GM23338 (cell line): Measurements from ENCODE around the gene COL4A1. TPM values are rescaled to one million over a fixed set of nuclear protein-coding genes. Genes with fewer than 3 reads are reported as not detected.

ENCODE experiments used
- ATAC-seq: fragments of 200-7000 bp; cut with Tn5 transposase; 3 replicates; pipeline ENCODE4 v1.9.1; 2020
- DNase-seq: peaks from one replicate; pipeline ENCODE4 v3.0.0-alpha.2; 2015; ENCODE audit warnings: low spot score
- H2AFZ ChIP-seq: fragments of 200-600 bp; sonication (generic); 2 replicates; pipeline ENCODE4 v1.8.0; 2016; ENCODE audit warnings: antibody characterized with exemption, mild to moderate bottlenecking, moderate library complexity
- H3F3A ChIP-seq: fragments of 200-600 bp; sonication (generic); replicated peaks from 2 replicates; pipeline ENCODE4 v1.8.0; 2017; ENCODE audit warnings: antibody characterized with exemption, mixed run types, low read depth
- H3K27ac ChIP-seq: fragments of 200-600 bp; sonication (generic); 2 replicates; pipeline ENCODE4 v1.6.1; 2016; ENCODE audit warnings: low read depth
- H3K27me3 ChIP-seq: fragments of 200-600 bp; sonication (generic); 2 replicates; pipeline ENCODE4 v1.8.0; 2016; ENCODE audit warnings: mild to moderate bottlenecking, mixed run types, moderate library complexity; ENCODE audit not compliant: insufficient read depth
- H3K36me3 ChIP-seq: fragments of 200-600 bp; sonication (generic); 2 replicates; pipeline ENCODE4 v1.8.0; 2016; ENCODE audit warnings: mild to moderate bottlenecking; ENCODE audit not compliant: insufficient read depth
- H3K4me1 ChIP-seq: fragments of 200-600 bp; sonication (generic); 2 replicates; pipeline ENCODE4 v1.8.0; 2016; ENCODE audit warnings: mild to moderate bottlenecking, moderate library complexity; ENCODE audit not compliant: insufficient read depth
- H3K4me2 ChIP-seq: fragments of 200-600 bp; sonication (generic); 2 replicates; pipeline ENCODE4 v1.7.1; 2017; ENCODE audit warnings: mixed run types
- H3K4me3 ChIP-seq: fragments of 200-600 bp; sonication (generic); 2 replicates; pipeline ENCODE4 v1.6.1; 2016; ENCODE audit warnings: mixed run types
- H3K79me2 ChIP-seq: fragments of 200-600 bp; sonication (generic); replicated peaks from 2 replicates; pipeline ENCODE4 v1.8.0; 2017; ENCODE audit warnings: mild to moderate bottlenecking; ENCODE audit not compliant: insufficient read depth
- H3K9me2 ChIP-seq: fragments of 200-600 bp; sonication (generic); 2 replicates; pipeline ENCODE4 v1.8.0; 2017; ENCODE audit not compliant: insufficient read depth
- H4K20me1 ChIP-seq: fragments of 200-600 bp; sonication (generic); replicated peaks from 2 replicates; pipeline ENCODE4 v1.8.0; 2017; ENCODE audit warnings: mild to moderate bottlenecking; ENCODE audit not compliant: insufficient read depth
- H3K27ac Mint-ChIP-seq: 2 replicates; pipeline ENCODE4 v1.8.0; 2020; ENCODE audit warnings: inconsistent platforms, mild to moderate bottlenecking, moderate library complexity, mixed read lengths
- H3K27me3 Mint-ChIP-seq: 3 replicates; pipeline ENCODE4 v1.8.0; 2022; ENCODE audit warnings: low read depth, mild to moderate bottlenecking, moderate library complexity, mixed read lengths, inconsistent platforms; ENCODE audit not compliant: insufficient read depth, poor library complexity
- H3K36me3 Mint-ChIP-seq: 3 replicates; pipeline ENCODE4 v1.8.0; 2021; ENCODE audit warnings: low read depth, mild to moderate bottlenecking, inconsistent platforms, moderate library complexity, mixed read lengths
- H3K4me1 Mint-ChIP-seq: 3 replicates; pipeline ENCODE4 v1.8.0; 2020; ENCODE audit warnings: mild to moderate bottlenecking, inconsistent platforms, mixed read lengths
- H3K4me3 Mint-ChIP-seq: 3 replicates; pipeline ENCODE4 v1.8.0; 2021; ENCODE audit warnings: moderate library complexity, mild to moderate bottlenecking, inconsistent platforms, mixed read lengths
- H3K9me3 Mint-ChIP-seq: 3 replicates; pipeline ENCODE4 v1.8.0; 2020; ENCODE audit warnings: moderate library complexity, mild to moderate bottlenecking, inconsistent platforms, mixed read lengths
- CREB1 ChIP-seq: fragments of 250-450 bp; sonication (Bioruptor Pico); IDR thresholded peaks from 2 replicates; pipeline ENCODE4 v1.5.0; 2020; ENCODE audit warnings: low read depth, mild to moderate bottlenecking, moderate library complexity
- EZH2 ChIP-seq: fragments of 200-600 bp; sonication (generic); IDR thresholded peaks from one replicate; pipeline ENCODE4 v1.8.0; 2017; ENCODE audit warnings: antibody characterized with exemption, mild to moderate bottlenecking, low read depth; ENCODE audit not compliant: unreplicated experiment
- EZH2phosphoT487 ChIP-seq: fragments of 200-600 bp; sonication (generic); IDR thresholded peaks from one replicate; pipeline ENCODE4 v1.8.1; 2018; ENCODE audit warnings: antibody characterized with exemption; ENCODE audit not compliant: unreplicated experiment
- JUNB ChIP-seq: IDR thresholded peaks from one replicate; pipeline ENCODE4 v1.6.1; 2016; ENCODE audit warnings: antibody characterized with exemption; ENCODE audit not compliant: unreplicated experiment
- NANOG ChIP-seq: IDR thresholded peaks from 2 replicates; pipeline ENCODE4 v1.6.1; 2016; ENCODE audit warnings: antibody characterized with exemption, borderline replicate concordance
- POLR2AphosphoS5 ChIP-seq: IDR thresholded peaks from 2 replicates; pipeline ENCODE4 v1.6.1; 2016; ENCODE audit warnings: antibody characterized with exemption, low read depth
- STAT1 ChIP-seq: IDR thresholded peaks from one replicate; pipeline ENCODE4 v1.6.1; 2016; ENCODE audit warnings: antibody characterized with exemption; ENCODE audit not compliant: unreplicated experiment
- ZNF114 ChIP-seq: fragments of 250-450 bp; sonication (Bioruptor Pico); IDR thresholded peaks from 2 replicates; pipeline ENCODE4 v1.5.0; 2020; ENCODE audit warnings: mild to moderate bottlenecking, moderate library complexity
- ZNF331 ChIP-seq: fragments of 250-450 bp; sonication (Bioruptor Pico); IDR thresholded peaks from 2 replicates; pipeline ENCODE4 v1.5.0; 2020; ENCODE audit warnings: low read depth, mild to moderate bottlenecking, moderate library complexity
- polyA plus RNA-seq: library from polyadenylated mRNA; unstranded; fragments of >200 nt; fragmentation: Nextera tagmentation; extraction: Ambion mirVana; gene quantifications from 2 replicates; pipeline ENCODE4 v1.2.1, GENCODE V29; 2016
- total RNA-seq: library from RNA; depleted of rRNA; stranded (reverse); fragments of >200 nt; shearing (Covaris generic); gene quantifications from 2 replicates; pipeline ENCODE4 v1.2.3, GENCODE V29; 2014
- TF ChIP-seq, protein P1 (sequence below): IDR thresholded peaks from one replicate; pipeline ENCODE4 v1.6.1; 2018; ENCODE audit warnings: antibody characterized with exemption; ENCODE audit not compliant: unreplicated experiment
- TF ChIP-seq, protein P2 (sequence below): fragments of 250-450 bp; sonication (Bioruptor Pico); IDR thresholded peaks from 2 replicates; pipeline ENCODE4 v1.5.0; 2020; ENCODE audit warnings: mild to moderate bottlenecking, moderate library complexity
- TF ChIP-seq, protein P3 (sequence below), 2 experiments: fragments of 200-600 bp in 1 of 2; sonication (generic) in 1 of 2; conservative IDR thresholded peaks; 2 replicates each; pipeline versions ENCODE4 v1.5.1 to v1.6.1; 2016 to 2017; ENCODE audit warnings: antibody characterized with exemption in 2 of 2, low read depth in 2 of 2, mild to moderate bottlenecking in 2 of 2, moderate library complexity in 1 of 2
- TF ChIP-seq, protein P4 (sequence below): IDR thresholded peaks from 2 replicates; pipeline ENCODE4 v1.6.1; 2016; ENCODE audit warnings: antibody characterized with exemption

The COL4A1 gene
- total and polyA plus RNA-seq, 2 experiments from 2014 or later: 39.1 to 110 TPM

DNA sequence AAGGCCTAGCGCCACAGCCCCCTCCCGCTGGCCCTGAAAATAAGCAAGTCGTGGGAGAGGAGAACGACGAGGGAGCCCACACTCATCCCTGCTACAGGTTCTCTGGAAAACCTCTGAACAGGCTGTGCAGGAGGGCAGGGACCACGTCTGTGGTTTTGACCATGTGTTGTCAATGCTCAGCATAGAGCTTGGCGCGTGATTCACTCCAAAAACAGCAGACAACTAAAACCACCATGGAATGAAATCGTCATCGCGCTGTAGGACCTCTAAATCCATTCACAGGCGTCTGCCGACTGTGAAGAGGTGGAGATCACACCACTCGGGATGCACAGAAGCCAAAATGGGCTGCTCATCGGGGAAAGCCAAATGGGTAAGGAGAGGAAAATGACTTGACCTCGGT, 121.3 kb downstream of the COL4A1 start:
- Histone ChIP-seq H3F3A (no peaks in the 10 kb centered on the region), H3K79me2 (no peaks in the 10 kb centered on the region), H3K27me3 (no peaks in the 10 kb centered on the region), H3K27ac (no peak overlapping the region), H3K9me2 (no peaks in the 10 kb centered on the region), H2AFZ (no peak overlapping the region), H3K4me3 (no peak overlapping the region), H3K36me3 (no peaks in the 10 kb centered on the region; the same call in 1 of the 2 replicates), H3K4me1 (no peaks in the 10 kb centered on the region), H3K4me2 (no peak overlapping the region), H4K20me1 (no peaks in the 10 kb centered on the region; the same call in 1 of the 2 replicates)
- Mint-ChIP-seq H3K9me3 (no peaks in the 10 kb centered on the region; the same call in 2 of the 3 replicates), H3K4me1 (peaks cover 6% of the 10 kb centered on the region), H3K36me3 (peaks cover 27% of the 10 kb centered on the region), H3K27me3 (peaks cover 11% of the 10 kb centered on the region), H3K27ac (no peak overlapping the region), H3K4me3 (no peak overlapping the region)
- ATAC-seq: no peak
- no peak for DNase-seq
- TF ChIP-seq, protein P1, sequence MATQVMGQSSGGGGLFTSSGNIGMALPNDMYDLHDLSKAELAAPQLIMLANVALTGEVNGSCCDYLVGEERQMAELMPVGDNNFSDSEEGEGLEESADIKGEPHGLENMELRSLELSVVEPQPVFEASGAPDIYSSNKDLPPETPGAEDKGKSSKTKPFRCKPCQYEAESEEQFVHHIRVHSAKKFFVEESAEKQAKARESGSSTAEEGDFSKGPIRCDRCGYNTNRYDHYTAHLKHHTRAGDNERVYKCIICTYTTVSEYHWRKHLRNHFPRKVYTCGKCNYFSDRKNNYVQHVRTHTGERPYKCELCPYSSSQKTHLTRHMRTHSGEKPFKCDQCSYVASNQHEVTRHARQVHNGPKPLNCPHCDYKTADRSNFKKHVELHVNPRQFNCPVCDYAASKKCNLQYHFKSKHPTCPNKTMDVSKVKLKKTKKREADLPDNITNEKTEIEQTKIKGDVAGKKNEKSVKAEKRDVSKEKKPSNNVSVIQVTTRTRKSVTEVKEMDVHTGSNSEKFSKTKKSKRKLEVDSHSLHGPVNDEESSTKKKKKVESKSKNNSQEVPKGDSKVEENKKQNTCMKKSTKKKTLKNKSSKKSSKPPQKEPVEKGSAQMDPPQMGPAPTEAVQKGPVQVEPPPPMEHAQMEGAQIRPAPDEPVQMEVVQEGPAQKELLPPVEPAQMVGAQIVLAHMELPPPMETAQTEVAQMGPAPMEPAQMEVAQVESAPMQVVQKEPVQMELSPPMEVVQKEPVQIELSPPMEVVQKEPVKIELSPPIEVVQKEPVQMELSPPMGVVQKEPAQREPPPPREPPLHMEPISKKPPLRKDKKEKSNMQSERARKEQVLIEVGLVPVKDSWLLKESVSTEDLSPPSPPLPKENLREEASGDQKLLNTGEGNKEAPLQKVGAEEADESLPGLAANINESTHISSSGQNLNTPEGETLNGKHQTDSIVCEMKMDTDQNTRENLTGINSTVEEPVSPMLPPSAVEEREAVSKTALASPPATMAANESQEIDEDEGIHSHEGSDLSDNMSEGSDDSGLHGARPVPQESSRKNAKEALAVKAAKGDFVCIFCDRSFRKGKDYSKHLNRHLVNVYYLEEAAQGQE: no peak
- TF ChIP-seq, protein P2, sequence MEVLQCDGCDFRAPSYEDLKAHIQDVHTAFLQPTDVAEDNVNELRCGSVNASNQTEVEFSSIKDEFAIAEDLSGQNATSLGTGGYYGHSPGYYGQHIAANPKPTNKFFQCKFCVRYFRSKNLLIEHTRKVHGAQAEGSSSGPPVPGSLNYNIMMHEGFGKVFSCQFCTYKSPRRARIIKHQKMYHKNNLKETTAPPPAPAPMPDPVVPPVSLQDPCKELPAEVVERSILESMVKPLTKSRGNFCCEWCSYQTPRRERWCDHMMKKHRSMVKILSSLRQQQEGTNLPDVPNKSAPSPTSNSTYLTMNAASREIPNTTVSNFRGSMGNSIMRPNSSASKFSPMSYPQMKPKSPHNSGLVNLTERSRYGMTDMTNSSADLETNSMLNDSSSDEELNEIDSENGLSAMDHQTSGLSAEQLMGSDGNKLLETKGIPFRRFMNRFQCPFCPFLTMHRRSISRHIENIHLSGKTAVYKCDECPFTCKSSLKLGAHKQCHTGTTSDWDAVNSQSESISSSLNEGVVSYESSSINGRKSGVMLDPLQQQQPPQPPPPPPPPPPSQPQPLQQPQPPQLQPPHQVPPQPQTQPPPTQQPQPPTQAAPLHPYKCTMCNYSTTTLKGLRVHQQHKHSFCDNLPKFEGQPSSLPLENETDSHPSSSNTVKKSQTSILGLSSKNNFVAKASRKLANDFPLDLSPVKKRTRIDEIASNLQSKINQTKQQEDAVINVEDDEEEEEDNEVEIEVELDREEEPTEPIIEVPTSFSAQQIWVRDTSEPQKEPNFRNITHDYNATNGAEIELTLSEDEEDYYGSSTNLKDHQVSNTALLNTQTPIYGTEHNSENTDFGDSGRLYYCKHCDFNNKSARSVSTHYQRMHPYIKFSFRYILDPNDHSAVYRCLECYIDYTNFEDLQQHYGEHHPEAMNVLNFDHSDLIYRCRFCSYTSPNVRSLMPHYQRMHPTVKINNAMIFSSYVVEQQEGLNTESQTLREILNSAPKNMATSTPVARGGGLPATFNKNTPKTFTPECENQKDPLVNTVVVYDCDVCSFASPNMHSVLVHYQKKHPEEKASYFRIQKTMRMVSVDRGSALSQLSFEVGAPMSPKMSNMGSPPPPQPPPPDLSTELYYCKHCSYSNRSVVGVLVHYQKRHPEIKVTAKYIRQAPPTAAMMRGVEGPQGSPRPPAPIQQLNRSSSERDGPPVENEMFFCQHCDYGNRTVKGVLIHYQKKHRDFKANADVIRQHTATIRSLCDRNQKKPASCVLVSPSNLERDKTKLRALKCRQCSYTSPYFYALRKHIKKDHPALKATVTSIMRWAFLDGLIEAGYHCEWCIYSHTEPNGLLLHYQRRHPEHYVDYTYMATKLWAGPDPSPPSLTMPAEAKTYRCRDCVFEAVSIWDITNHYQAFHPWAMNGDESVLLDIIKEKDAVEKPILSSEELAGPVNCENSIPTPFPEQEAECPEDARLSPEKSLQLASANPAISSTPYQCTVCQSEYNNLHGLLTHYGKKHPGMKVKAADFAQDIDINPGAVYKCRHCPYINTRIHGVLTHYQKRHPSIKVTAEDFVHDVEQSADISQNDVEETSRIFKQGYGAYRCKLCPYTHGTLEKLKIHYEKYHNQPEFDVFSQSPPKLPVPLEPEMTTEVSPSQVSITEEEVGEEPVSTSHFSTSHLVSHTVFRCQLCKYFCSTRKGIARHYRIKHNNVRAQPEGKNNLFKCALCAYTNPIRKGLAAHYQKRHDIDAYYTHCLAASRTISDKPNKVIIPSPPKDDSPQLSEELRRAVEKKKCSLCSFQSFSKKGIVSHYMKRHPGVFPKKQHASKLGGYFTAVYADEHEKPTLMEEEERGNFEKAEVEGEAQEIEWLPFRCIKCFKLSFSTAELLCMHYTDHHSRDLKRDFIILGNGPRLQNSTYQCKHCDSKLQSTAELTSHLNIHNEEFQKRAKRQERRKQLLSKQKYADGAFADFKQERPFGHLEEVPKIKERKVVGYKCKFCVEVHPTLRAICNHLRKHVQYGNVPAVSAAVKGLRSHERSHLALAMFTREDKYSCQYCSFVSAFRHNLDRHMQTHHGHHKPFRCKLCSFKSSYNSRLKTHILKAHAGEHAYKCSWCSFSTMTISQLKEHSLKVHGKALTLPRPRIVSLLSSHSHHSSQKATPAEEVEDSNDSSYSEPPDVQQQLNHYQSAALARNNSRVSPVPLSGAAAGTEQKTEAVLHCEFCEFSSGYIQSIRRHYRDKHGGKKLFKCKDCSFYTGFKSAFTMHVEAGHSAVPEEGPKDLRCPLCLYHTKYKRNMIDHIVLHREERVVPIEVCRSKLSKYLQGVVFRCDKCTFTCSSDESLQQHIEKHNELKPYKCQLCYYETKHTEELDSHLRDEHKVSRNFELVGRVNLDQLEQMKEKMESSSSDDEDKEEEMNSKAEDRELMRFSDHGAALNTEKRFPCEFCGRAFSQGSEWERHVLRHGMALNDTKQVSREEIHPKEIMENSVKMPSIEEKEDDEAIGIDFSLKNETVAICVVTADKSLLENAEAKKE (CRISPR knock-in tag): no peak
- TF ChIP-seq EZH2 (no peak), CREB1 (CRISPR knock-in tag) (no peak), JUNB (no peak), NANOG (no peak), EZH2phosphoT487 (no peak), ZNF331 (no peak), ZNF114 (no peak), POLR2AphosphoS5 (no peak), STAT1 (no peak)
- TF ChIP-seq, protein P3, sequence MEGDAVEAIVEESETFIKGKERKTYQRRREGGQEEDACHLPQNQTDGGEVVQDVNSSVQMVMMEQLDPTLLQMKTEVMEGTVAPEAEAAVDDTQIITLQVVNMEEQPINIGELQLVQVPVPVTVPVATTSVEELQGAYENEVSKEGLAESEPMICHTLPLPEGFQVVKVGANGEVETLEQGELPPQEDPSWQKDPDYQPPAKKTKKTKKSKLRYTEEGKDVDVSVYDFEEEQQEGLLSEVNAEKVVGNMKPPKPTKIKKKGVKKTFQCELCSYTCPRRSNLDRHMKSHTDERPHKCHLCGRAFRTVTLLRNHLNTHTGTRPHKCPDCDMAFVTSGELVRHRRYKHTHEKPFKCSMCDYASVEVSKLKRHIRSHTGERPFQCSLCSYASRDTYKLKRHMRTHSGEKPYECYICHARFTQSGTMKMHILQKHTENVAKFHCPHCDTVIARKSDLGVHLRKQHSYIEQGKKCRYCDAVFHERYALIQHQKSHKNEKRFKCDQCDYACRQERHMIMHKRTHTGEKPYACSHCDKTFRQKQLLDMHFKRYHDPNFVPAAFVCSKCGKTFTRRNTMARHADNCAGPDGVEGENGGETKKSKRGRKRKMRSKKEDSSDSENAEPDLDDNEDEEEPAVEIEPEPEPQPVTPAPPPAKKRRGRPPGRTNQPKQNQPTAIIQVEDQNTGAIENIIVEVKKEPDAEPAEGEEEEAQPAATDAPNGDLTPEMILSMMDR (conservative IDR thresholded peaks at IDR 0.05; ENCODE audit: low read depth in 2 of 2): no peak
- TF ChIP-seq, protein P4, sequence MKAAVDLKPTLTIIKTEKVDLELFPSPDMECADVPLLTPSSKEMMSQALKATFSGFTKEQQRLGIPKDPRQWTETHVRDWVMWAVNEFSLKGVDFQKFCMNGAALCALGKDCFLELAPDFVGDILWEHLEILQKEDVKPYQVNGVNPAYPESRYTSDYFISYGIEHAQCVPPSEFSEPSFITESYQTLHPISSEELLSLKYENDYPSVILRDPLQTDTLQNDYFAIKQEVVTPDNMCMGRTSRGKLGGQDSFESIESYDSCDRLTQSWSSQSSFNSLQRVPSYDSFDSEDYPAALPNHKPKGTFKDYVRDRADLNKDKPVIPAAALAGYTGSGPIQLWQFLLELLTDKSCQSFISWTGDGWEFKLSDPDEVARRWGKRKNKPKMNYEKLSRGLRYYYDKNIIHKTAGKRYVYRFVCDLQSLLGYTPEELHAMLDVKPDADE: no peak
